HG03039 (cell line): ENCODE measurements around the gene RHOT2.

Source experiments
- ATAC-seq: cut with Tn5 transposase; IDR thresholded peaks from one replicate; pipeline ENCODE4 v1.9.1; 2021; ENCODE audit warnings: mild to moderate bottlenecking, moderate library complexity; ENCODE audit not compliant: unreplicated experiment

Gene RHOT2

GRCh38 chr16:669666-670065 is 1.7 kb downstream of the RHOT2 start:
- ATAC-seq, result no peak

GRCh38 chr16:670485-671352 is 2.8 kb downstream of the RHOT2 start:
- ATAC-seq, result no peak

- ATAC-seq, result no peak
Observed at GRCh38 chr16:671353-672131, 3.6 kb downstream of the RHOT2 start.

- no peak for ATAC-seq
Observed at GRCh38 chr16:672371-672770, 4.4 kb downstream of the RHOT2 start.

GRCh38 chr16:672851-673250 is 4.9 kb downstream of the RHOT2 start:
- no peak for ATAC-seq

- no peak for ATAC-seq
Observed at GRCh38 chr16:673399-673991, 5.6 kb downstream of the RHOT2 start.

GRCh38 chr16:674214-674881 is 6.4 kb downstream of the RHOT2 start:
- no peak for ATAC-seq

GRCh38 chr16:674968-675883 is 7.3 kb downstream of the RHOT2 start, which contains the start of gene RHBDL1:
Gene RHBDL1, plus strand, starts transcription at chr16:675671. Its CDS starts 120 bp downstream, at chr16:675791.
- no peak for ATAC-seq

GRCh38 chr16:675884-676564 is 8.1 kb downstream of the RHOT2 start:
- no peak for ATAC-seq

GRCh38 chr16:676565-676902 is 8.6 kb downstream of the RHOT2 start:
- ATAC-seq, result no peak

- no peak for ATAC-seq
Observed at GRCh38 chr16:676913-677312, 9.0 kb downstream of the RHOT2 start.

- no peak for ATAC-seq
Observed at GRCh38 chr16:677316-678190, 9.6 kb downstream of the RHOT2 start.

- no peak for ATAC-seq
Observed at GRCh38 chr16:678209-678857, 10.4 kb downstream of the RHOT2 start.

- no peak for ATAC-seq
Observed at GRCh38 chr16:678858-679813, 11.2 kb downstream of the RHOT2 start.

- peak; percentile 33 for ATAC-seq
Observed at GRCh38 chr16:679814-680624, 12.1 kb downstream of the RHOT2 start, which contains the start of gene STUB1. Gene STUB1, plus strand, starts transcription at chr16:680410. Its CDS starts 116 bp downstream, at chr16:680526.

- no peak for ATAC-seq
Observed at GRCh38 chr16:680625-680945, 12.7 kb downstream of the RHOT2 start.
